ENCODE results near the gene FAM237A.

Gene FAM237A

DNA sequence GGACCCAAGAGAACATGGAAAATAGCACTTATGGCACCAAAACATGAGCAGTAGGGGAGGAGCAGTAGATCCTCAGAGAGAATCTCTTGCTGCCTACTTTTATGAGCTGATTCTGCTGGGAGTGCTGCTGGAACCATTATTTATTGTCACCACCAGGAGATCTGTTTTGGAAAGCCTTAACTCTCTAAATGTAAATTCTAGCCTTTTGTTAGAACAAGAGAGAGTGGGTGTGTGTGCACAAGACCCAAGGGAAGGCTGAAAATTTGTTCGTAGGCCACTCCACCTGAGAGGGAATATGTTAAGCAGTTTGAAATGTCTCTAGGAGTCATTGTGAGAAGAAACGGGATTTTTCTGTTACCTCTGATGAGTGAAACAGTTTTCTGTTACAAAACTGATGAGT, 16.2 kb upstream of the FAM237A start:
- Histone ChIP-seq H3K4me3 (ENCODE audit: insufficient read depth, low read depth, low read length) (no peak overlapping the region), H3K9me3 (ENCODE audit: control insufficient read depth, low read length) (no peaks in the 10 kb centered on the region), H3K4me1 (ENCODE audit: control insufficient read depth, insufficient read depth, low read length) (no peaks in the 10 kb centered on the region), H3K27ac (ENCODE audit: insufficient read depth, low read depth, low read length, poor library complexity, severe bottlenecking) (no peak overlapping the region), H3K36me3 (ENCODE audit: control insufficient read depth, insufficient read depth, low read length) (no peaks in the 10 kb centered on the region), H3K27me3 (ENCODE audit: control insufficient read depth, insufficient read depth, low read length, poor library complexity, severe bottlenecking) (no peaks in the 10 kb centered on the region)
- 71 to 78% methylated on average over 2 of the region's 2 CpGs for WGBS, 2 experiments

DNA sequence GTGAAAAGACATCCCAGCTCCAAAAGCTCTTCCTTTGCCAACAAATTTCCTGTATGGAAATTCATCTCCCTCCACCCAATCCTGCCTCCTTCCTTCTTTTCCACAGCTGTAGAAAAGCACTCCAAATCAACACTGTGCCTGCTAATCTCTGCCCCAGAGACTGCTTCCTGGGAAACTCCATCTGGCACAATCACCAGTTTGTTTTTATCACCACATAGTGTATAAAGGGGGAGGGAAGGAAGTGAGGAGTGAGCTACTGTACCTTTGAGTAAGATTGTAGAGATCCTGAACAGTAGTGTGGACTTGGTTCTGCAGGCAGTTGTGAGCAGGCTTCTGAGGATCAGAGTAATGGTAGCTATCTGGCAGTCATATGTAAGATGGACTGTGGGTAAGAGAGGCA, 14.7 kb upstream of the FAM237A start:
- no peaks in the 10 kb centered on the region for H3K9me3 ChIP-seq (ENCODE audit: control insufficient read depth, low read length)
- H3K27ac ChIP-seq (ENCODE audit: insufficient read depth, low read depth, low read length, poor library complexity, severe bottlenecking): no peak overlapping the region
- no peaks in the 10 kb centered on the region for H3K4me1 ChIP-seq (ENCODE audit: control insufficient read depth, insufficient read depth, low read length)
- no peaks in the 10 kb centered on the region for H3K27me3 ChIP-seq (ENCODE audit: control insufficient read depth, insufficient read depth, low read length, poor library complexity, severe bottlenecking)
- no peaks in the 10 kb centered on the region for H3K36me3 ChIP-seq (ENCODE audit: control insufficient read depth, insufficient read depth, low read length)
- no peak overlapping the region for H3K4me3 ChIP-seq (ENCODE audit: insufficient read depth, low read depth, low read length)

DNA sequence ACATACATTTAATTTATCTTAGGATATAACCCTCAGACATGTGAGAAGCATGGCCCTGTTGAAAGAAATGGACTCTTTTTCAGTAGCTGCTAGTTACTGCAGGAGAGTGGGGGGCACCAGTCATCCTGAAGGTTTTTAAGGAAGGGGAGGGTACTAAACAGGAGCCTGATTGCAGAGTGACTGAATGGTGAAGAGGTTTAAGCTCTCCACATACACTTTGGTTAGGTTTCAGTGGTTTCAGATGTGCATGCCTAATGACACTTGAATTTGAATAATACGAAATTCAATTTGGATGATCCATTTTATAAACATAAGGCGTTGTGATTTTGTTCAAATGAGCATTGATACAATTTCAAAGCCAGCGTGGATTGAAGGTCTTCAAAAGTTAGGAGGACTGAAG, 10.9 kb upstream of the FAM237A start:
- Histone ChIP-seq H3K4me3 (ENCODE audit: insufficient read depth, low read depth, low read length) (no peak overlapping the region), H3K4me1 (ENCODE audit: control insufficient read depth, insufficient read depth, low read length) (no peaks in the 10 kb centered on the region), H3K27ac (ENCODE audit: insufficient read depth, low read depth, low read length, poor library complexity, severe bottlenecking) (no peak overlapping the region), H3K36me3 (ENCODE audit: control insufficient read depth, insufficient read depth, low read length) (no peaks in the 10 kb centered on the region), H3K9me3 (ENCODE audit: control insufficient read depth, low read length) (no peaks in the 10 kb centered on the region), H3K27me3 (ENCODE audit: control insufficient read depth, insufficient read depth, low read length, poor library complexity, severe bottlenecking) (no peaks in the 10 kb centered on the region)
- WGBS, 2 experiments: 46 to 55% methylated on average over 3 of the region's 3 CpGs

DNA sequence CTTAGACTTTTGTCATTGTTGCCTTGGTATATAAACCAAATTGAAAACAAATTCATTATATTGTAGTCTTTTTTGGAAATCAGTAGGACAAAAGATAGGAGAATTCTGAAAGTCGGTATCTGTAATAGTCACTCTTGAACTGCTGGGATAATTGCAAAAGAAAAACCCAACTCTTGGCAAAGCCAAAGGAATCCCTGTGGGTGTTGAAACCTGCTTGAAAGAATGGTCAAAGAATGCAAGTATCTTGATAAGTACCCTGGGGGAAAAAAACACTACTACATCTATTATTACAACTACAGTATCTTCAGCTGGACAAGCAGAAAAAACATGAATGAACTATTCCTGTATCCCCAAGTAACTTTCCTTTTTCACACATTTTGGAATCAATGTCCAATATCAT, 7.3 kb upstream of the FAM237A start:
- Histone ChIP-seq H3K27ac (ENCODE audit: insufficient read depth, low read depth, low read length, poor library complexity, severe bottlenecking) (no peak overlapping the region), H3K36me3 (ENCODE audit: control insufficient read depth, insufficient read depth, low read length) (no peaks in the 10 kb centered on the region), H3K4me3 (ENCODE audit: insufficient read depth, low read depth, low read length) (no peak overlapping the region), H3K27me3 (ENCODE audit: control insufficient read depth, insufficient read depth, low read length, poor library complexity, severe bottlenecking) (peaks cover 8% of the 10 kb centered on the region), H3K4me1 (ENCODE audit: control insufficient read depth, insufficient read depth, low read length) (no peaks in the 10 kb centered on the region), H3K9me3 (ENCODE audit: control insufficient read depth, low read length) (no peaks in the 10 kb centered on the region)
- 73 to 92% methylated on average over 1 of the region's 1 CpG for WGBS, 2 experiments

DNA sequence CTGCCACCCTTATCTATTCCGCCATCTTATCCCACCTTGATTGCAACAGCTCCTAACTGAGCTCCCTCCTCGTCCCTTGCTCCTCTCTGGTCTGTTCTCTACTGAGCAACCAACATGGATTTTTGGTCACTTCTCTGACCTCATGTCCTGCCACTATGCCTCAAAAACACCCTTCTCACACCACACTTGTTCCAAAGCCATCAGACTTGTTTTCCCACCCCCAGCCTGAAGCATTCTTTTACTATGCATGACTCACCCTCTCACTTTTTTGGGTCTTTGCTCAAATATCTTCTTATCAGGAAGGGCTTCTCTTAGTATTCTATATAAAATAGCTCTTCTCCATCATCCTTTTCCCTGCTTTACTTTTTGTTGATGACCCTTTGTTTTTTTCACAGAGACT, 2.7 kb upstream of the FAM237A start:
- no peak overlapping the region for H3K4me3 ChIP-seq (ENCODE audit: insufficient read depth, low read depth, low read length)

DNA sequence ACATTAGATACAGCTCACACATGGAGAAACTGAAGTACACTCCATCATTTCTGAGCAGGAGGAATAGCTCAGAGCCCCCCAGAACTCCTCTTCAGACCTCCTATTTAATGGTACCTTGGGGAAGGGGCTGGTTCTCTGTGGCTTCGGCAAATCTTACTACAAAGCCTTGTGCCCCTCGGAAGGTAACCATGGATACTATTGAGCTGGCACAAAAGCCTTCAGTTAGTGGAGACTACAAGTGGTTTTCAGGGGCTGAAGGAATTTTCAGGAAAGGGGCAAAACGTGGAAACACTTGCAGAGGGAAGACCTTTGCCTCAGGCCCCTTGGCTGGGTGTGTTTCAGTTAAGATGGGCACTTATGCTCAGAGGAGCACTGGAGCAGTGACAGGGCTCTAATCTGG, 1.1 kb upstream of the FAM237A start:
- no peaks in the 10 kb centered on the region for H3K9me3 ChIP-seq (ENCODE audit: control insufficient read depth, low read length)
- peaks cover 49% of the 10 kb centered on the region for H3K27me3 ChIP-seq (ENCODE audit: control insufficient read depth, insufficient read depth, low read length, poor library complexity, severe bottlenecking)
- no peak overlapping the region for H3K27ac ChIP-seq (ENCODE audit: insufficient read depth, low read depth, low read length, poor library complexity, severe bottlenecking)
- WGBS, 2 experiments: 13 to 14% methylated on average over 3 of the region's 3 CpGs
- no peaks in the 10 kb centered on the region for H3K36me3 ChIP-seq (ENCODE audit: control insufficient read depth, insufficient read depth, low read length)
- H3K4me1 ChIP-seq (ENCODE audit: control insufficient read depth, insufficient read depth, low read length): peaks cover 18% of the 10 kb centered on the region
- H3K4me3 ChIP-seq (ENCODE audit: insufficient read depth, low read depth, low read length): no peak overlapping the region

More for the DNA sequence above, 2.7 kb upstream of the FAM237A start:
- H3K36me3 ChIP-seq (ENCODE audit: control insufficient read depth, insufficient read depth, low read length): no peaks in the 10 kb centered on the region
- H3K9me3 ChIP-seq (ENCODE audit: control insufficient read depth, low read length): no peaks in the 10 kb centered on the region
- peaks cover 46% of the 10 kb centered on the region for H3K27me3 ChIP-seq (ENCODE audit: control insufficient read depth, insufficient read depth, low read length, poor library complexity, severe bottlenecking)
- 42 to 44% methylated on average over 2 of the region's 2 CpGs for WGBS, 2 experiments
- H3K27ac ChIP-seq (ENCODE audit: insufficient read depth, low read depth, low read length, poor library complexity, severe bottlenecking): no peak overlapping the region
- peaks cover 18% of the 10 kb centered on the region for H3K4me1 ChIP-seq (ENCODE audit: control insufficient read depth, insufficient read depth, low read length)

DNA sequence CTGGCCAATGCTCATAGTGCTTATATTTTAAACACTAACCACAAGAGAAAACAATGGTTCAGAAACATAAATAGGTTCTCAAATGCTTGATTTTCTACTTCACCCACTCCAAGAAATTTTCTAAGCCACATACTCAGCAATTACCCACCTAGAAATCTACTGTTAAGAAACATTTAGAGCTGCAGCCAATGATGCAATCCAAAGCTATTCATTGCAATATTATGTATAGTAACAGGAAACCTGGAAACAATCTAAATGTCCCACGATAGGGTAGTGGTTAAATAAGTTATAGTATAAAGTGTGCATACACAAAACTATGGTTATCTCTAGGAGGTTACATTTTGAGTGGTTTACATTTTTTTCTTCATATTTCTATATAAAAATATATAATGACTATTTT, 5.7 kb downstream of the FAM237A start:
- Histone ChIP-seq H3K36me3 (ENCODE audit: control insufficient read depth, insufficient read depth, low read length) (no peaks in the 10 kb centered on the region), H3K4me1 (ENCODE audit: control insufficient read depth, insufficient read depth, low read length) (no peaks in the 10 kb centered on the region), H3K27ac (ENCODE audit: insufficient read depth, low read depth, low read length, poor library complexity, severe bottlenecking) (no peak overlapping the region), H3K9me3 (ENCODE audit: control insufficient read depth, low read length) (no peaks in the 10 kb centered on the region), H3K4me3 (ENCODE audit: insufficient read depth, low read depth, low read length) (no peak overlapping the region), H3K27me3 (ENCODE audit: control insufficient read depth, insufficient read depth, low read length, poor library complexity, severe bottlenecking) (peaks cover 15% of the 10 kb centered on the region)
- no CpG with 5 or more reads among the region's 1 CpG for WGBS, 2 experiments

DNA sequence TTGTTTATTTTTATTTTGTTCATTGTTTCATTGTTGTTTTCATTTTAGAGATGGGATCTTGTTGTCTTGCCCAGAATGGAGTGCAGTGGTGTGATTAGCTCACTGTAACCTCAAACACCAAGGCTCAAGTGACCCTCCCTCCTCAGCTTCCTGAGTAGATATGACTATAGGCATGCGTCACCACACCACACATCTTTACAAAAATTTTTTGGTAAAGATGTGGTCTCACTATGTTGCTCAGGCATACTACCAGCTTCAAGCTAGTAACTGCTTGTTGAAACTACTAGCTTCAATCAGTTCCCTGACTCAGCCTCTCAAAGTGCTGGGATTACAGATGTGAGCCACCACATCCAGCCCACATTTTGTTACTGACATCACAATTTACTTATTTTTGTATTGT, 14.8 kb downstream of the FAM237A start:
- H3K36me3 ChIP-seq (ENCODE audit: control insufficient read depth, insufficient read depth, low read length): no peaks in the 10 kb centered on the region
- no peak overlapping the region for H3K27ac ChIP-seq (ENCODE audit: insufficient read depth, low read depth, low read length, poor library complexity, severe bottlenecking)
- H3K4me1 ChIP-seq (ENCODE audit: control insufficient read depth, insufficient read depth, low read length): no peaks in the 10 kb centered on the region
- H3K27me3 ChIP-seq (ENCODE audit: control insufficient read depth, insufficient read depth, low read length, poor library complexity, severe bottlenecking): no peaks in the 10 kb centered on the region
- no peaks in the 10 kb centered on the region for H3K9me3 ChIP-seq (ENCODE audit: control insufficient read depth, low read length)
- 86 to 93% methylated on average over 1 of the region's 1 CpG for WGBS, 2 experiments
- H3K4me3 ChIP-seq (ENCODE audit: insufficient read depth, low read depth, low read length): no peak overlapping the region

DNA sequence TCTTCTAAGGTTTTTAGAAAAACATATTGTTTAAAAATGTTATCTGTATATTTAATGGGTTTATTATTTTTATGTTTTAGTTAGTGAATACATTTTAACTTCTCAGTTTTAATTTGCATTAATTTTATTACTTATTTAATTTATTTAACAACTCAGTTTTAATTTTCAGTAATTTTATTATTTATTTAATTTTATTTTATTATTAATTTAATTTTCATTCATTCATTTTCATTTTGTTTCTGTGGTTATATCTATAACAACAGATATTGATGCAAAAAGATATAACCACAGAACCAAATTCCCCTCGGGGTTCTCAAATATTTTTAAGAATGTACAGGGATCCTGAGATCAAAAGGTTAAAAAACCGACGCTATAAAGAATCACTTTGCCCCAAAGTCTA, 23.0 kb downstream of the FAM237A start:
- Histone ChIP-seq H3K27me3 (ENCODE audit: control insufficient read depth, insufficient read depth, low read length, poor library complexity, severe bottlenecking) (no peaks in the 10 kb centered on the region), H3K4me3 (ENCODE audit: insufficient read depth, low read depth, low read length) (no peak overlapping the region), H3K4me1 (ENCODE audit: control insufficient read depth, insufficient read depth, low read length) (peaks cover 9% of the 10 kb centered on the region), H3K27ac (ENCODE audit: insufficient read depth, low read depth, low read length, poor library complexity, severe bottlenecking) (no peak overlapping the region), H3K9me3 (ENCODE audit: control insufficient read depth, low read length) (no peaks in the 10 kb centered on the region), H3K36me3 (ENCODE audit: control insufficient read depth, insufficient read depth, low read length) (no peaks in the 10 kb centered on the region)
- 87 to 99% methylated on average over 2 to 3 of the region's 3 CpGs for WGBS, 2 experiments

DNA sequence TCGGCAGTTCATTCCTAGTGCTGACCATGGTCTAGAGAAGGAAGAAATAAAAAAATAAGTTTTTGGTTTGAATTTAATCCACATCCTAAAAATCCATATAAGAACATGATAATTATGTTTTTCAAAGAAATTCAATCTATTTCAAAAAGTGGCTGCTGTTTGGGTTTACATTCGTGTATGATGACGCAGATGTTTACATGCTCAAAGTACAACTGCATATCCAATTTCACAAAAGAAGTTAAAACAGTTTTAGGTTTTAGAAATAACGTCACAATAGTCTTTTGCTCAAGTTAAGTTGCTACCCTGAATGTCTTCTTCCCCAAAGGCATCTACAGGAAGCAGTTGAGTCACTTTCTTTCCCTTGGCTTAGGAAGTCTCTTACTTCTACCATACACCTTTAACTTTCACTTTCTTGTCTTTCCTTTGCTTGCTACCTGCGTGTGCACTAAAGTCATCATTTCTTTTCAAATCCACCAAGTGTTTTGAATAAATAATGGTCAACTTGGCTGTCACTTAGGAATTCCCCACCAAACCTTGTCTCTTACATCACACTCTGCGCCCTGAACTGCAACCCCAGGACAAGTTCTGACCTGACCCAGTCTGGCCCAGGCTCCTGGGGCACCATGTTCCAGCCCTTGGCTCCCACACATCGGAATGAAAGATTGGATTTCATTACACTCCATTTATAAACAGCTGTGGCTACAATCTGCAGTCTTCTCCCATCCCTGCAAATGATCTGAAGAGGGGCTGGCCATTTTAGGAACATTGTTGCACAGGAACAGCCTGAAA, 28.4 kb downstream of the FAM237A start:
- no peaks in the 10 kb centered on the region for H3K9me3 ChIP-seq (ENCODE audit: control insufficient read depth, low read length)
- H3K4me3 ChIP-seq (ENCODE audit: insufficient read depth, low read depth, low read length): no peak overlapping the region
- no peaks in the 10 kb centered on the region for H3K27me3 ChIP-seq (ENCODE audit: control insufficient read depth, insufficient read depth, low read length, poor library complexity, severe bottlenecking)
- no peak overlapping the region for H3K27ac ChIP-seq (ENCODE audit: insufficient read depth, low read depth, low read length, poor library complexity, severe bottlenecking)
- no peaks in the 10 kb centered on the region for H3K36me3 ChIP-seq (ENCODE audit: control insufficient read depth, insufficient read depth, low read length)
- 83 to 95% methylated on average over 6 to 7 of the region's 7 CpGs for WGBS, 2 experiments
- peaks cover 13% of the 10 kb centered on the region for H3K4me1 ChIP-seq (ENCODE audit: control insufficient read depth, insufficient read depth, low read length)

DNA sequence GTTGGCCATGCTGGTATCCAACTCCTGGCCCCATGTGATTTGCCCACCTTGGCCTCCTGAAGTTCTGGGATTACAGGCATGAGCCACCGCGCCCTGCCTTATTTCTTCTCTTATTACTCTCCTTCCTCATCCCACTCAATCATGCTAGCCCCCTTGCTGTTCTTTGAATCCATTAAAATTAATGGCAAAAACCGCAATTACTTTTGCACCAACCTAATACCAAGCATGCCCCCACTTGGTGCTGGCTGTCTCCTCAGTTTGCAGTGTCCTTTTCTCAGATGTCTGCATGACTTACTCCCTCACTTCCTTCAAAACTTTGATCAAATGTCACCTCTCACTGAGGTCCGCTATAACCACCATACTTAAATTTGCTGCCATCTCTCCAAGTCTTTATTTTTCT, 41.3 kb downstream of the FAM237A start:
- no peaks in the 10 kb centered on the region for H3K36me3 ChIP-seq (ENCODE audit: control insufficient read depth, insufficient read depth, low read length)
- WGBS, 2 experiments: 95% methylated on average over 4 of the region's 4 CpGs
- H3K4me1 ChIP-seq (ENCODE audit: control insufficient read depth, insufficient read depth, low read length): no peaks in the 10 kb centered on the region
- H3K27ac ChIP-seq (ENCODE audit: insufficient read depth, low read depth, low read length, poor library complexity, severe bottlenecking): no peak overlapping the region
- no peaks in the 10 kb centered on the region for H3K27me3 ChIP-seq (ENCODE audit: control insufficient read depth, insufficient read depth, low read length, poor library complexity, severe bottlenecking)
- H3K4me3 ChIP-seq (ENCODE audit: insufficient read depth, low read depth, low read length): no peak overlapping the region
- no peaks in the 10 kb centered on the region for H3K9me3 ChIP-seq (ENCODE audit: control insufficient read depth, low read length)

Measured in ectodermal cell (in vitro differentiated cells).